Mesodermal cell (in vitro differentiated cells): ENCODE data around the gene SNRNP70.
"Not testable (repeated sequence)": the region's sequence is repeated elsewhere in the genome, so short reads cannot be mapped to it uniquely, and the experiment has no call there.

Experiments used
- H3K27ac ChIP-seq: 2 replicates; pipeline ENCODE4 v1.7.0; 2013; ENCODE audit warnings: mild to moderate bottlenecking, low read depth, low read length, moderate library complexity; ENCODE audit not compliant: severe bottlenecking
- H3K36me3 ChIP-seq: 2 replicates; pipeline ENCODE4 v1.7.1; 2013; ENCODE audit warnings: mild to moderate bottlenecking, low read length, moderate library complexity; ENCODE audit not compliant: control insufficient read depth, insufficient read depth
- H3K4me1 ChIP-seq: one replicate; pipeline ENCODE4 v1.7.1; 2013; ENCODE audit warnings: mild to moderate bottlenecking, low read length; ENCODE audit not compliant: insufficient read depth, control insufficient read depth, poor library complexity, severe bottlenecking
- H3K4me3 ChIP-seq: 2 replicates; pipeline ENCODE4 v1.7.0; 2013; ENCODE audit warnings: low read length, control low read depth, mild to moderate bottlenecking; ENCODE audit not compliant: insufficient read depth, poor library complexity, severe bottlenecking; ENCODE audit errors: extremely low read depth
- H3K9me3 ChIP-seq: 2 replicates; pipeline ENCODE4 v1.7.1; 2013; ENCODE audit warnings: mild to moderate bottlenecking, low read length, moderate library complexity; ENCODE audit not compliant: control insufficient read depth
- WGBS, 2 experiments: methylation state at CpG; one replicate each; pipeline ENCODE4 v1.1.5; 2013; ENCODE audit warnings: missing lambda C conversion rate in 2 of 2; ENCODE audit not compliant: insufficient coverage in 2 of 2; 5-methylcytosine and 5-hydroxymethylcytosine counted together

The SNRNP70 gene

GRCh38 chr19:49136771-49137171 lies 51.5 kb downstream of the SNRNP70 start:
- Histone ChIP-seq H3K9me3 (no peaks in the 10 kb centered on the region), H3K4me1 (no peaks in the 10 kb centered on the region), H3K36me3 (peaks cover 15% of the 10 kb centered on the region), H3K4me3 (no peak overlapping the region), H3K27ac (no peak overlapping the region)
- 84 to 91% methylated on average over 7 to 9 of the region's 10 CpGs for WGBS, 2 experiments

- Histone ChIP-seq H3K4me1 (no peaks in the 10 kb centered on the region), H3K4me3 (no peak overlapping the region), H3K36me3 (no peaks in the 10 kb centered on the region), H3K9me3 (no peaks in the 10 kb centered on the region), H3K27ac (no peak overlapping the region)
- WGBS, 2 experiments = 86 to 98% methylated on average over 6 to 7 of the region's 7 CpGs
These were observed 55.7 kb downstream of the SNRNP70 start for GRCh38 chr19:49140951-49141350.

DNA sequence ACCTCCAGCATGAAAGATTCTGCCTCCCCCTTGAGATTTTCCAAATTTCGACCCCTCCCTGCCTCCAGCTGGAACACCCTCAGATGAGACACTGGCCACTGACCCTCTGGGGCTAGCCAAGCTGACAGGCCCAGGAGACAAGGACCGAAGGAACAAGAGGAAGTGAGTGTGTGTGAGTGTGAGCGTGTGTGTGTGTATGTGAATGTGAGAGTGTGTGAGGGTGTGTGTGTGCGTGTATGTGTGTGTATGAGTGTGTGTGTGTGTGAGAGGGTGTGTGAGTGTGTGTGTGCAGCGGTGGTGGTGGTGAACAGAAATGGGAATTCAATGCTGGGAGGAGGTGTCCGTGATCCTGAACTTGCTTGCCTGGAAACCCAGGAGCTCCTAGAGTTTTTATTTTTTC lies 56.1 kb downstream of the SNRNP70 start:
- Histone ChIP-seq H3K27ac (no peak overlapping the region), H3K4me1 (no peaks in the 10 kb centered on the region), H3K36me3 (no peaks in the 10 kb centered on the region), H3K4me3 (no peak overlapping the region), H3K9me3 (no peaks in the 10 kb centered on the region)
- 68 to 87% methylated on average over 3 to 4 of the region's 6 CpGs for WGBS, 2 experiments

- WGBS, 2 experiments = 4 to 6% methylated on average over 21 of the region's 21 CpGs
- Histone ChIP-seq H3K9me3 (no peaks in the 10 kb centered on the region), H3K4me1 (no peaks in the 10 kb centered on the region), H3K4me3 (peak overlapping the region; percentile 53), H3K36me3 (no peaks in the 10 kb centered on the region), H3K27ac (no peak overlapping the region)
These were observed 57.6 kb downstream of the SNRNP70 start for GRCh38 chr19:49142866-49143335.

DNA sequence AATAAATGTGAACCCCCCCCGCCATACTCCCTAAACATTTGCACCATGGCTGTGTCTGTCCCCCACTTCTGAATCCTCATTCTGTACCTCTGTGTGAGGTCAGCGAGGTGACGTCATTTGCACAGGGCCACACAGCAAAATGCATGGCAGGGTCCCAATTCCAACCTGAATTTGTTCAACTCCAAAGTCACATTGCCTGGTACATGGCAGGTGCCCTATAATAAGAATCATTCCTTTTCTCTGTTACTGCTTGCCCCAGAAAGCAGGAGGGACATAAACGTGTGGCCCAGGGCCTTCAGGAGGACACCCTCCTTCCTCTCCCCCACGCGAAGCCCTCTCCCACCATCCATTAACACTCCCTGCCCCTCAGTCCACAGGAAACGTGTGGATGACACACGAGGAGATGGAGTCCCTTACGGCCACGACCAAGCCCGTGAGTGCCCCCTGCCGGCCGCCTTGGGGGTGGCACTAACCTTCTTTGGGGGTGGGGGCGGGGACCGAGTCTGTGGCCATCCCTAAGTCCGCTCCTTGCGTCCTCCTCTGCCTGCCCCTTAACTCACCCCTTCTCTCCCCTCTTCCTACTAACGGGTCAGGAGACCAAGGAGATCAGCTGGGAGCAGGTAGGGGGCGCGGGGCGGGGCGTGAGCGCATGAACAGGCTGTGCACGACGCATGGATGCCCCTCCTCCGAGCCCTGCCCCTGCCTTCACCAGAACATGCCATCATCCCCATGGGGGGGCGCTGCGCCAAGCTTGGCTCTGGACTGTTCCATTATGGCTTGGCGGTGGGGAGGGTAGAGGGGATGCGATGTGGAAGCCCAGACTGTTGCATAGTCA lies 60.5 kb downstream of the SNRNP70 start:
- Histone ChIP-seq H3K27ac (peak overlapping the region; percentile 16), H3K4me1 (peaks cover 7% of the 10 kb centered on the region), H3K36me3 (no peaks in the 10 kb centered on the region), H3K9me3 (no peaks in the 10 kb centered on the region), H3K4me3 (peak overlapping the region; percentile 33)
- WGBS, 2 experiments = 19 to 25% methylated on average over 10 to 13 of the region's 30 CpGs

DNA sequence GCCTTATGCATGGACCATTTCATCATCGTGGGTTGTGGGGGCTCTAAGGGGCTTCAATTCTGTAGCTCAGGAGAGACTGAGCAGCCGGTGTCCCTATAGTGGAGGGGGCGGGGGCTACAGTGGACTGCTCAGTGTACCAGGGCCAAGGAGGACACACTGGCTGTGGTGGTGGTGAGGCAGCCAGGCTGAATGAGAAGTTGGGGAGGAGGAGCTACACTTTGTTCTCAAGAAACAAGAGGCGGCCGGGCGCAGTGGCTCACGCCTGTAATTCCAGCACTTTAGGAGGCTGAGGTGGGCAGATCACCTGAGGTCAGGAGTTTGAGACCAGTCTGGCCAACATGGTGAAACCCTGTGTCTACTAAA lies 61.1 kb downstream of the SNRNP70 start:
- not testable (repeated sequence) for H3K9me3 ChIP-seq, H3K36me3 ChIP-seq, H3K4me1 ChIP-seq
- Histone ChIP-seq H3K4me3 (peak overlapping the region; percentile 33), H3K27ac (peak overlapping the region; percentile 16)
- 23 to 27% methylated on average over 7 of the region's 7 CpGs for WGBS, 2 experiments

GRCh38 chr19:49148044-49148682 lies 62.9 kb downstream of the SNRNP70 start:
- no peaks in the 10 kb centered on the region for H3K9me3 ChIP-seq
- peaks cover 7% of the 10 kb centered on the region for H3K4me1 ChIP-seq
- WGBS, 2 experiments = 86 to 91% methylated on average over 10 to 11 of the region's 11 CpGs
- peak overlapping the region; percentile 79 for H3K27ac ChIP-seq
- H3K36me3 ChIP-seq = no peaks in the 10 kb centered on the region
- peak overlapping the region; percentile 56 for H3K4me3 ChIP-seq

GRCh38 chr19:49148784-49149651 lies 63.8 kb downstream of the SNRNP70 start:
- Histone ChIP-seq H3K36me3 (no peaks in the 10 kb centered on the region), H3K4me1 (peaks cover 7% of the 10 kb centered on the region), H3K9me3 (no peaks in the 10 kb centered on the region), H3K4me3 (peak overlapping the region; percentile 56), H3K27ac (peak overlapping the region; percentile 89)
- 2% methylated on average over 37 to 40 of the region's 49 CpGs for WGBS, 2 experiments

DNA sequence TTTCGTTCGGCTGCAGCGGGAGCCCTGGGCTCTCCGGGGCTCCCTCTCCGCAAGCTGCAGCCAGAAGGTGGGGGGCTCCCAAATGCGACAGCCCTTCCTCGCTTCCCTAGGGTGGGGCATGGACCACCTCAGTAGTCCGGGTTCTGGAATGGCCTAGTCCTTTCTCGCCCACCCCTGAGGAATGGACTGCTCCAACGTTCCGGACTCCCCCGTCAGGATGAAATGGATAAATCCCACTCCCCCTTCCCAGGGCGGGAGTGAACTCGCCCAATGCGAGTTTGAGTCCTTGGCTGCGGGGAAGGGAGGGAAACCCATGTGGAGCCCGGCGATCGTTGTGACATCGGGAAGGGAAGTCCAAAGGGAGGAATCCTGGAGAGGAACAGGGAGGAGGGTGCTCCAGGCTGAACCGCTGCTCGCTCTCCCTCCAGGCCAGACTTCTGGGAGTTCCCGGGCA lies 64.4 kb downstream of the SNRNP70 start:
- no peaks in the 10 kb centered on the region for H3K36me3 ChIP-seq
- H3K27ac ChIP-seq = peak overlapping the region; percentile 89
- H3K4me3 ChIP-seq = peak overlapping the region; percentile 56
- WGBS, 2 experiments = 0 to 2% methylated on average over 11 to 22 of the region's 23 CpGs
- H3K9me3 ChIP-seq = no peaks in the 10 kb centered on the region
- peaks cover 7% of the 10 kb centered on the region for H3K4me1 ChIP-seq

DNA sequence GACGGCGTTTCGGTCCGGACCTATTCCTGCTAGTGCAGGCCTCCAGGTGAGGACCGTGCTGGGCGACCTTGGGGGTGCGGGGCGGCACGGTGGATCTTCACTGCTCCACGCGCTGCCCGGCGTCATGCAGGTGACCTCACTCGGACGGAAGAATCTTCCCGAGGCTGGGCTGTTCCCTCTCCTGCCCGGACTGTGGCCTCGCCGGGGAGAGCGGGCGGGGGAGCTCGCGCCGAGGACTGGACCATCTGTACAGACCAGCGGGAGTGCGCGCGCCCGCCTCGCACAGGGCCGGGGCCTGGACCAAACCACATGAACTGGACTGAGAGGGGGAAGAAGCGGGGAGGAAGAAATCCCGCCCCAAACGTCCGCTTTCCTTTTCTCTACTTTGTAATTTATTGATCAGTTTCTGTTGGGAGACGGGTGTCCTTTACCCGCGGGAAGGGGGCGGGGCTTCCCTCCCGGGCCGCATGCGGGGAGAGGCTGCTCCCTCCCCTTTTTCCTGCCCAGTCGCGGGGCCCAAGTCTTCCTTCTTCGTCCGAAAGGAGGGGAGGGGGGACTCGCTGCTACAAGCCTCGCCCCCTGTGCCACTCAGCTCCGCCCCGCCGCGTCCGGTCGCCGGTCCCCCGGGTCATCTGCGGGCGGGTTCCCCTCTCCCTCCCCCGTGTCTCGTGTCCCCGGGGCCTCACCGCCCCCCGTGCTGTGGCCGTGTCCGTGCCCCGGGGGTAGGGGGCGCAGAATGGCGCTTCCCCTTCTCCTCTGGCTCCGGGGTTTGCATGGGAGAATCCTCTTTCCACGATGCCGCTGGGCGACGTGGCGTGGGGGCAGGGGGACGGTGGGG lies 65.1 kb downstream of the SNRNP70 start:
- H3K9me3 ChIP-seq = no peaks in the 10 kb centered on the region
- H3K36me3 ChIP-seq = no peaks in the 10 kb centered on the region
- 0 to 1% methylated on average over 44 to 62 of the region's 75 CpGs for WGBS, 2 experiments
- H3K4me3 ChIP-seq = peak overlapping the region; percentile 56
- H3K27ac ChIP-seq = peak overlapping the region; percentile 89
- H3K4me1 ChIP-seq = peaks cover 7% of the 10 kb centered on the region
